HG03025 (cell line): Measurements from ENCODE around the gene KLC4.
"Not testable (repeated sequence)": the region's sequence is repeated elsewhere in the genome, so short reads cannot be mapped to it uniquely, and the experiment has no call there.

Experiments used
- ATAC-seq: cut with Tn5 transposase; IDR thresholded peaks from one replicate; pipeline ENCODE4 v1.9.1; 2021; ENCODE audit warnings: mild to moderate bottlenecking, moderate library complexity; ENCODE audit not compliant: unreplicated experiment, low FRiP score

Gene KLC4

GRCh38 chr6:43035495-43036194, 23.8 kb upstream of the KLC4 start:
- ATAC-seq, result no peak

GRCh38 chr6:43036712-43037111, 22.7 kb upstream of the KLC4 start:
- no peak for ATAC-seq

DNA sequence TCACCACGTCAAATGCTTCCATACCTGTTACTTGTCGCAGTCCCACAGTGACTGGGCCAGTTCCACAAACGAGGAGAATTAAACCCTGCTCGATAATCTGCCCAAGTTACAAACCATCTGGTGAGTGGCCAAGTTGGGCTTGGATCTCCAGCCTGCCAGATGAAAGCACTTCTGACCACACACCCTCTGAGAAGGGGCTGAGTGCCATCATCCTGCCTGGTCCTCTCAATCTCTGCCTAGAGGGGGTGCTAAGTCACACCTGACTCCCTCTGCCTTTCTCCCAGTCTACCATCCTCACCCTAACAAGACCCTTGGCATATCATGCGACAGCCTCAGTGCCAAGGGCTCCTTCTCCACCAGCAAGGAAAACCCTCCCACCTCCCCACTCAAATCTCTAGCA, 22.2 kb upstream of the KLC4 start:
- ATAC-seq, result no peak

DNA sequence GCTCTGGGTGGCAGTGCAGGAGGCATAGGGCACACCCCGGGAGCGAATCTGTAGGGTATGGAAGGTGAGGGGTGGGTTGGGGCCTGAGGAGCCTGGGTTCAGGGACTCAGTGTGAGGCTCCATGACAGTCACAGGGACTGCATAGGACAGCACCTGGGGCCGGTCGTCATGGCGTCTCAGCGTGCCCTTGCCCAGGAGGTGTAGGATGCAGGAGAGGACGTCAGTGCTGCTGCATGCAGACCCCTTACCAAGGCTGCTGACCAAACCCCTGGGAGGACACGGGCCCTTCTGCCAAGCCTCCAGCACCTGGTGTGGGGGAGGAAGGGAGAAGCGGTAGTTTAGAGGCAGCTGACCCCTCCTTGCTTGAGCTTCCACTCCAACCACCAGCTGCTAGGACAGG, 21.7 kb upstream of the KLC4 start:
- ATAC-seq, result no peak

- ATAC-seq, result no peak
These were observed 20.7 kb upstream of the KLC4 start for GRCh38 chr6:43038727-43039126.

GRCh38 chr6:43040542-43041257, 18.7 kb upstream of the KLC4 start:
- ATAC-seq, result no peak

GRCh38 chr6:43041475-43041874, 18.0 kb upstream of the KLC4 start:
- ATAC-seq, result not testable (repeated sequence)

DNA sequence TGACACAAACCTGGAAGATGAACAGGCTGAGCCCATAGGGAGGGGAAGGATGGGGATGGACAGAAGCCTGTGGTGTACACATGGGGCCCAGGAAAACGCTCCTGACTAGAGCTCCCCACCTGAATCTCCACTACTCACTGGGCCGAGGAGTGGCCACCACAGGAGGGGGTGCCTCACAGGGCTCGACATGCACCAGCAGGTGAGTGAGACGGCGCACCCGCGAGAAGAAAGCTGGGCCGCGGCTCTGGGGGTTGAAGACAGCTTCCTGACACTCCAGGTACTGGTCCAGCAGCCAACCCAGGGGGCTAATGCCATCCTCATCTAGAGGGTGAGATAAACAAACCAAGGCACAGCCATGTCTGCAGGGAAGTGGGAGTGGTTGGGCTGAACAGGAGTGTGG, 16.1 kb upstream of the KLC4 start:
- ATAC-seq, result no peak

DNA sequence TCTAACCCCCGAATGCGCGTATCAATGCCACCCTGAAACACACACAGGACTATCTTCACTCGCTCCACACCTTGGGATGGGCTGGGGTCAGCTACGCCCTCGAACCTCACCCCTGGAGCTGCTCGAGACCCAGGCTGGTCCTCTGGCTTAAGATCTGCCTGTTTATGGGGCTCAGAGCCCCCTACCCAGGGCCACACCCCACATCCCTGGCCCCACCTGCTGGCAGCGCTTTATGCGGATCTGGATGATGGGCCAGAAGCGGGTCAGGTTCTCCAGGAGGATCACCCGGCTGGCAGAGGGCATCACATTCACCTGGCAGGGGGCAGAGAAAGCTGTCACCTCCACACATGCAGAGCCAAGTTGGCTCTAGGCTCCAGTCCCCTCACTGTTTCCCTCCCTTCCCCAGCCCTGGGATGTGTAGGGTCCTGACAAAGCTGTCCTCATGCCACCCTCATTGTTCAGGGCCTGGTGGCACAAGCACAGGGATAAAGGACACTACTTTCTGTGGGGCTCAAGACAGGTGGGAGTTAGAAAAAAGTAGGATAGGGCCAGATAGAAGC, 14.0 kb upstream of the KLC4 start:
- no peak for ATAC-seq

DNA sequence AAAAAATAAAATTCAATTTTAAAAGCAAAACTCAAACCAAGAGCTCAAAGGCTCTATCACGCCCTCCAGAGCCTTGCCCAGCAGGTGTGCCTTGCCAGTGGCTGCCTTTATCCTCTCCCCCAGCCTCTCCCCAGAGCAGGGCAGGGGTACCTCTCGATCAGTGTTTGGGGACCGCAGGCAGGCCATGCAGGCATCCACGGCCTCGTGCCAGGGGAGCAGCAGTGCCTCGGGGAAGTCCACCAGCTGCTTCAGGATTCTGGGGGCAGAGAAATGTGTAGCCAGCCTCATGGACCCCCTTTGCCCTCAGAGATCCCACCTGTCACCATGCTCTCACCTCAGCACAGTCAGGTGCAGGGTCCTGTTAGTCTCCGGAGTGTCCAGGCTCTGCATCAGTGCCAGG, 11.4 kb upstream of the KLC4 start:
- ATAC-seq, result no peak

GRCh38 chr6:43050981-43051380, 8.4 kb upstream of the KLC4 start:
- no peak for ATAC-seq

GRCh38 chr6:43052225-43052841, 7.1 kb upstream of the KLC4 start:
- ATAC-seq, result no peak

DNA sequence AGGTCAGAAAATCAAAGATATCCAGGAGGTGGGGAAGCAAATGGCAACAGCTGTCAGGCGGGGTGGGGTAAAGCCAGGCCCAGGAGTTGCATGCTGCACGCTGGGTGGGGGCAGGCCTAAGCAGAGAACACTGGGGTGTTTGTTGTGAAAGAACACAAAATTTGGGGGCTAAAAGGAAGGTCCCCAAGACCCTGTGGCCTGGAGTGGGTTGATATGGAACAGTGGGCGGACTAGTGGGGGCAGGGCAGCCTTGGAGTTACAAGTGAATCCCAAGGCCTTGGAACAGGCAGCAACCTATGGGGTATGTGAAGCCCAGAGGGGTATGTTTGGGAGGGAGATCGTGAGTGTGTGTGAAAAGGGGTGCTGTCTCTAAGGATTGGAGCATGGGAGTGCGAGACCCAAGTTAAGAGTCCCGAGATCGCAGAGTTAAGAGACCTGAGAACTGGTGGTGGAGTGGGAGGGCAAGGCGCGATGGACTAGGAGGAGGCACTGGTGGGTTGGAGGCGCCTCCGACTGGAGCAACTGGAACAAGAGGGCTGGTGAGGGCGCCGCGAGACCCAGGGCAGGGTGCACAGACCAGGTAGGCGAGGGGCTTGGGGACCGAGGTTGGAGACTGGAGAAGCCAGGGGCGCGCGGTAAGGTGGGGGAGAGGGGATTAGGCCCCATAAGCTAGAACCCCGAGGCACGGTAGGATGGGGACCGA, 6.4 kb upstream of the KLC4 start:
- peak; percentile 14 for ATAC-seq

GRCh38 chr6:43053545-43054205, 5.8 kb upstream of the KLC4 start, which contains the start of gene CUL7:
Gene CUL7 (minus strand): TSS chr6:43053851. CDS start chr6:43052788, 1,063 bp downstream.
- peak; percentile 59 for ATAC-seq

- no peak for ATAC-seq
These were observed 5.1 kb upstream of the KLC4 start for GRCh38 chr6:43054206-43054943.

DNA sequence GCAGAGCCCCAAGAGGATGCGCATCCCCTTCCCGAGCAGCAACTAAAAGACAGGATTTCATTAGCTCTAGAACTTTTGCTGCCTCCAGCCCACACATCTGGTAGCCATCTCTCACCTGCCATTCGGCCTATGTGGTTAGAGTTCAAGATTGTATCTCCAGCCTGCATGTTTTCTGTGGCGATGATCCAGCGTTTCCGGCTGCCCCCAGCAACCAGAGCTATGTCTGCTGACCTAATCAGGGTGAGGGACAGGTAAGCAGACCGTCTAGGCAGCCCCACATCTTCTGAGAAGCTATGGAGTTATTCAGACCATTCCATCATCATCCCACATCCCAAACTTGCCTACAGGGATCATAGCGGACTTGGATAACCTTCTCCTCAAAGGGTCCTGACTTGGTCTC, 3.5 kb upstream of the KLC4 start:
- no peak for ATAC-seq

GRCh38 chr6:43058531-43058930, 900 bp upstream of the KLC4 start:
- no peak for ATAC-seq

- no peak for ATAC-seq
These were observed 763 bp downstream of the KLC4 start for GRCh38 chr6:43060034-43060754.
